HEK293 (cell line): ENCODE results near the gene ISG15.

Source experiments
- GLI2 ChIP-seq: fragments of 450-650 bp; formaldehyde crosslinking; IDR thresholded peaks from 2 replicates; pipeline ENCODE4; 2017; ENCODE audit warnings: missing biosample characterization, missing genetic modification characterization, low read depth, borderline replicate concordance
- IKZF3 ChIP-seq: fragments of 450-650 bp; IDR thresholded peaks from 2 replicates; pipeline ENCODE4 v1.5.0; 2018; ENCODE audit warnings: missing biosample characterization, mild to moderate bottlenecking, missing genetic modification characterization, moderate library complexity
- KLF9 ChIP-seq: fragments of 450-650 bp; formaldehyde crosslinking; IDR thresholded peaks from 2 replicates; pipeline ENCODE4 v1.5.1; 2016; ENCODE audit warnings: missing biosample characterization, missing genetic modification characterization, low read depth
- PRDM2 ChIP-seq: fragments of 450-650 bp; formaldehyde crosslinking; IDR thresholded peaks from 2 replicates; pipeline ENCODE4 v1.5.1; 2016; ENCODE audit warnings: missing biosample characterization, missing genetic modification characterization, borderline replicate concordance
- REST ChIP-seq: fragments of 450-650 bp; formaldehyde crosslinking; IDR thresholded peaks from 2 replicates; pipeline ENCODE4 v1.5.1; 2016; ENCODE audit warnings: missing biosample characterization, missing genetic modification characterization
- SETDB1 ChIP-seq: IDR thresholded peaks from one replicate; pipeline ENCODE4 v1.6.1; 2017; ENCODE audit warnings: mild to moderate bottlenecking, low read length, moderate library complexity, mixed read lengths; ENCODE audit not compliant: insufficient read length
- SP3 ChIP-seq: fragments of 450-650 bp; formaldehyde crosslinking; IDR thresholded peaks from 2 replicates; pipeline ENCODE4 v1.5.1; 2016; ENCODE audit warnings: missing biosample characterization, missing genetic modification characterization
- SP7 ChIP-seq: fragments of 450-650 bp; formaldehyde crosslinking; IDR thresholded peaks from 2 replicates; pipeline ENCODE4 v1.5.1; 2016; ENCODE audit warnings: missing biosample characterization, missing genetic modification characterization
- TSHZ1 ChIP-seq: fragments of 450-650 bp; formaldehyde crosslinking; IDR thresholded peaks from 2 replicates; pipeline ENCODE4 v1.5.1; 2016; ENCODE audit warnings: missing biosample characterization, missing genetic modification characterization, borderline replicate concordance
- YY2 ChIP-seq: fragments of 450-650 bp; formaldehyde crosslinking; IDR thresholded peaks from 2 replicates; pipeline ENCODE4 v1.5.1; 2016; ENCODE audit warnings: missing biosample characterization, missing genetic modification characterization
- ZNF114 ChIP-seq: fragments of 450-650 bp; formaldehyde crosslinking; IDR thresholded peaks from 2 replicates; pipeline ENCODE4 v1.5.0; 2017; ENCODE audit warnings: missing biosample characterization, missing genetic modification characterization
- ZNF138 ChIP-seq: fragments of 450-650 bp; formaldehyde crosslinking; IDR thresholded peaks from 2 replicates; pipeline ENCODE4 v1.5.1; 2016; ENCODE audit warnings: missing biosample characterization, missing genetic modification characterization, borderline replicate concordance
- ZNF184 ChIP-seq: fragments of 450-650 bp; IDR thresholded peaks from 2 replicates; pipeline ENCODE4 v1.5.1; 2018; ENCODE audit warnings: missing biosample characterization, mild to moderate bottlenecking, missing genetic modification characterization
- ZNF202 ChIP-seq: fragments of 450-650 bp; formaldehyde crosslinking; IDR thresholded peaks from 2 replicates; pipeline ENCODE4 v1.5.1; 2016; ENCODE audit warnings: missing biosample characterization, missing genetic modification characterization, borderline replicate concordance
- ZNF302 ChIP-seq: fragments of 450-650 bp; formaldehyde crosslinking; IDR thresholded peaks from 2 replicates; pipeline ENCODE4 v1.5.1; 2016; ENCODE audit warnings: missing biosample characterization, missing genetic modification characterization, low read depth
- ZNF335 ChIP-seq: fragments of 450-650 bp; formaldehyde crosslinking; conservative IDR thresholded peaks from 2 replicates; pipeline ENCODE4 v1.5.1; 2016; ENCODE audit warnings: missing biosample characterization, missing genetic modification characterization
- ZNF362 ChIP-seq: fragments of 450-650 bp; formaldehyde crosslinking; IDR thresholded peaks from 2 replicates; pipeline ENCODE4 v1.5.1; 2016; ENCODE audit warnings: missing biosample characterization, missing genetic modification characterization
- ZNF366 ChIP-seq: fragments of 450-650 bp; formaldehyde crosslinking; conservative IDR thresholded peaks from 2 replicates; pipeline ENCODE4 v1.5.1; 2016; ENCODE audit warnings: missing biosample characterization, missing genetic modification characterization
- ZNF391 ChIP-seq: fragments of 450-650 bp; formaldehyde crosslinking; IDR thresholded peaks from 2 replicates; pipeline ENCODE4 v1.5.1; 2016; ENCODE audit warnings: low read depth, missing biosample characterization, missing genetic modification characterization, borderline replicate concordance
- ZNF473 ChIP-seq: fragments of 450-650 bp; formaldehyde crosslinking; IDR thresholded peaks from 2 replicates; pipeline ENCODE4 v1.5.1; 2017; ENCODE audit warnings: missing biosample characterization, missing genetic modification characterization
- ZNF747 ChIP-seq: fragments of 450-650 bp; formaldehyde crosslinking; IDR thresholded peaks from 2 replicates; pipeline ENCODE4 v1.5.1; 2016; ENCODE audit warnings: missing biosample characterization, missing genetic modification characterization
- ZNF768 ChIP-seq: fragments of 450-650 bp; formaldehyde crosslinking; IDR thresholded peaks from 2 replicates; pipeline ENCODE4 v1.5.1; 2018; ENCODE audit warnings: missing biosample characterization, mild to moderate bottlenecking, missing genetic modification characterization
- ZNF785 ChIP-seq: fragments of 450-650 bp; formaldehyde crosslinking; IDR thresholded peaks from 2 replicates; pipeline ENCODE4 v1.5.1; 2016; ENCODE audit warnings: missing biosample characterization, missing genetic modification characterization
- TF ChIP-seq, protein P1 (sequence below): fragments of 450-650 bp; IDR thresholded peaks from 2 replicates; pipeline ENCODE4 v1.5.1; 2018; ENCODE audit warnings: missing biosample characterization, mild to moderate bottlenecking, missing genetic modification characterization

Gene ISG15

GRCh38 chr1:1058921-1059493 lies 45.7 kb downstream of the ISG15 start (continued):
- TF ChIP-seq ZNF202 (tag by site-specific recombination) (no peak), ZNF138 (tag by site-specific recombination) (no peak), IKZF3 (tag by site-specific recombination) (no peak), SP7 (tag by site-specific recombination) (no peak; the same call in none of the 2 replicates), ZNF302 (tag by site-specific recombination) (no peak), ZNF785 (no peak), PRDM2 (no peak), ZNF114 (tag by site-specific recombination) (no peak), SETDB1 (no peak), ZNF335 (peak; percentile 98), ZNF768 (tag by site-specific recombination) (no peak), ZNF473 (no peak), REST (tag by site-specific recombination) (no peak), ZNF366 (tag by site-specific recombination) (no peak), ZNF184 (tag by site-specific recombination) (no peak), SP3 (tag by site-specific recombination) (no peak), KLF9 (no peak), ZNF362 (tag by site-specific recombination) (no peak), ZNF747 (tag by site-specific recombination) (no peak), YY2 (tag by site-specific recombination) (no peak), TSHZ1 (tag by site-specific recombination) (no peak), ZNF391 (tag by site-specific recombination) (no peak), GLI2 (tag by site-specific recombination) (no peak)
- TF ChIP-seq, protein P1, sequence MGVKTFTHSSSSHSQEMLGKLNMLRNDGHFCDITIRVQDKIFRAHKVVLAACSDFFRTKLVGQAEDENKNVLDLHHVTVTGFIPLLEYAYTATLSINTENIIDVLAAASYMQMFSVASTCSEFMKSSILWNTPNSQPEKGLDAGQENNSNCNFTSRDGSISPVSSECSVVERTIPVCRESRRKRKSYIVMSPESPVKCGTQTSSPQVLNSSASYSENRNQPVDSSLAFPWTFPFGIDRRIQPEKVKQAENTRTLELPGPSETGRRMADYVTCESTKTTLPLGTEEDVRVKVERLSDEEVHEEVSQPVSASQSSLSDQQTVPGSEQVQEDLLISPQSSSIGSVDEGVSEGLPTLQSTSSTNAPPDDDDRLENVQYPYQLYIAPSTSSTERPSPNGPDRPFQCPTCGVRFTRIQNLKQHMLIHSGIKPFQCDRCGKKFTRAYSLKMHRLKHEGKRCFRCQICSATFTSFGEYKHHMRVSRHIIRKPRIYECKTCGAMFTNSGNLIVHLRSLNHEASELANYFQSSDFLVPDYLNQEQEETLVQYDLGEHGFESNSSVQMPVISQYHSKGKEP (tag by site-specific recombination), result no peak
